EH (cell line): ENCODE results near the gene NAGK.
"Not testable (repeated sequence)": the region's sequence is repeated elsewhere in the genome, so short reads cannot be mapped to it uniquely, and the experiment has no call there.

ENCODE experiments used
- DNase-seq: peaks from one replicate; pipeline ENCODE4 v3.0.0-alpha.2; 2015; ENCODE audit warnings: low read depth

The NAGK gene

DNA sequence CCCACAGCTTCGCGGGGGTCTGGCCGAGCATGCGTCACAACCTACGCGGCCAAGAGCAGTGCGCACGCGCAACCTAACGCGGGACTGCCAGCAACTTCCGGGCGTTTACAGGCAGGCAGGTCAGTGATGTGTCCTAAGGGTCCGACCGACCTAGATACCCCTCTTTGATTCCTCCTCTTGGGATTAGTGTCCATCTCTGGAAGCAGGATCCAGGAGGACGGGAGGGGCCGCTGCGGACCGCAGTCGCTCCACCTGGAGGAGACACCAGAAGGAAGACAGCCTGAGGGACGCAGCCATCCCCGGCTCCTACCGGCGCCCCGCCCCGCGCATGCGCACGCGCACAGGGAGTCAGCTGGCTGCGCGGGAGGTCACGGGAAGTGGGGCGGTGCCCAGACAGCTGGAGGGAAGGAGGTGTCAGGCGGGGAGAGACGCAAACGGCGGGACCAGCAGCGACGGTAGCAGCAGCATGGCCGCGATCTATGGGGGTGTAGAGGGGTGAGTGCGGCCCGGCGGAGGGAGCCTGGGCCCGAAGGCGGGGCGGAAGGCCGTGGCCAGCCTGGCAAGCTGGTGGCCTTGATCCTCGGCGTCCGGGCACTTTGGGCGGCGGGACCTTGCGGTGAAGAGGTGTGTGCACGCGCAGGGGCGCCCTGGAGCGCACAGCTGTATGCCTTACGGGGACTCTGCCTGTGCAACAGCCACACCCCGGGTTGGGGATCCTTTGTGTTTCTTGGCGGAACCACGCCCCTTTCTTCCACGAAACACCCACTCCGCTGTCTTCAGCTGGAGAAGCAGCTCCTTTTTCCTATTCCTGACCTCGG lies at the start of gene NAGK:
Gene NAGK (plus strand): TSS at position 431 of the 818 bp plus-strand sequence. CDS start 36 bp downstream, at position 467.
- peak; percentile 96 for DNase-seq

DNA sequence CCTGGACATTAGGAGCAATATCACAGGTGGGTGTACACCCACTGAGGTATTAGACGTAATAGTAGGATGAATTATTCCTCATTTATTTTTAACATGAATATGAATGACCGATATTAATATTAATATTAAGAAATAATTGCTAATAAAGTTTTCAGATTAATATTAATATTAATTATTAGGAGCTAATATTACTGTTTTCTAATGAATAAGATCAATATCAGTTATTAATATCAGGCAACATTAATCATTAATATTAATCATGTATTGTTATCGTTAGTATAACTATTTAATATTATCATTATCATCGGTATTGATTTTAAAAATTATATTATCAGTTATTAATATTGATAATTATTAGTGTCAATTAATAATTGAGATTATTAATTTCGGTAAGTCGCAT lies 48.5 kb upstream of the NAGK start:
- not testable (repeated sequence) for DNase-seq

DNA sequence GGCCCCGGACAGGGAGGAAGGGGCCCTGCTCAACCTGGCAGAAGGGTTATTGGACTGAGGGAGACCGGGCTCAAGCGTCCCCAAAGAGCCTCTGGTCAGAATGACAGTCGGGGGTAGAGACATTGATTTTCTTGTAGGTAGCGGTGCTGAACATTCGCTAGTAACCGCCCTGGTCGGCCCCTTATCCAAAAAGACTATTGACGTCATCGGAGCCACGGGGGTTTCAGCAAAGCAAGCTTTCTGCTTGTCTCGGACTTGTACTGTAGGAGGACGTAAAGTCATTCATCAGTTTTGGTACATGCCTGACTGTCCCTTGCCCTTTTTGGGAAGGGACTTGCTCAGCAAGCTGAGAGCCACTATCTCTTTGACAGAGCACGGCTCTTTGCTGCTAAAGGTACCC lies 47.1 kb upstream of the NAGK start:
- DNase-seq, result not testable (repeated sequence)

- not testable (repeated sequence) for DNase-seq
Measured at GRCh38 chr2:71023553-71024243, 44.8 kb upstream of the NAGK start.

GRCh38 chr2:71036296-71036695 lies 32.2 kb upstream of the NAGK start:
- not testable (repeated sequence) for DNase-seq

DNA sequence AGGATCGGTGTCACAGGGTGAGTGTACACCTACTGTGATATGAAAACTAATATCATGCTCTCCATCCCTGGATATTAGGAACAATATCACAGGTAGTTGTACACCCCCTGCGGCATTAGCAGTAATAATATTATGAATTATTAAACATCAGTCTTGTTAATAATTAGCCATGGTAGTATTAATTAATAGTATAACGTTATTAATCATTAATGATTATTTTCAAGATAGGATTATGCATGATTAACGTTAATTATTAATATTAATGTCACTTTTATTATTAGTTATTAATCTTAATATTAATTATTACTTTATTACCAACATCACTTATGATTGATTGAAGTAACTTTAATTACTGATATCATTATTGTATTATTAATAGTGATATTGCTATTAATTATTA lies 26.2 kb upstream of the NAGK start:
- DNase-seq, result no peak

GRCh38 chr2:71043531-71044407 lies 24.7 kb upstream of the NAGK start:
- no peak for DNase-seq

GRCh38 chr2:71045151-71045550 lies 23.3 kb upstream of the NAGK start:
- no peak for DNase-seq

DNA sequence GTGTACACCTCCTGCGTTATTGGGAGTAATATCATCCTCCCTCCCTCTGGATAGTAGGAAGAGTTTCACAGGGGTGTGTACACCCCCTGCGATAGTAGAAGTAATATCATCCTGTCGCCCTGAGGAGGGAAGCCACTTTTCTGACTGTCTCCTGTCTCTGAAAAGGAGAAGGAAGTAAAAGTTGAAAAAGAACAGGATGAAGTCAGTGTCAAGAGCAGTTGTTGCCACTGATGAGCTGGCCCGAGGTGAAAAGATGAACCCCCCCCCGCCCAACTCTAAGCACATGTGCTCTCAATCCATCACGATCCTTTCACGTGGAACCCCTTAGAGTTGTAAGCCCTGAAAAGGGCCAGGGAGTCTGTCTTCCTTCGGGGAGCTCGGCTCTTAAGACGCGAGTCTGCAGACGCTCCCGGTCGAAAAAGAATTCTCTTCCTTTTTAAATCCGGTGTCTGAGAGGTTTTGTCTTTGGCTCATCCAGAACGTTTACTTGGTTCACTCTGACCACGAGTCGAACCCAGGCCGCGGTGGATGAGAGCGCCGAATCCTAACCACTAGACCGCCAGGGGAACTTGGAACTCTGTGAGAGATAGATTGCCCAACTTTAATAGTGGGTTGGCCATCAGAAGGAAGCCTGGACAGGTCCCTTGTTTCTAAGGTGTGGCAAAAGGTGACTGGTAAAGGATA lies 22.4 kb upstream of the NAGK start:
- no peak for DNase-seq

DNA sequence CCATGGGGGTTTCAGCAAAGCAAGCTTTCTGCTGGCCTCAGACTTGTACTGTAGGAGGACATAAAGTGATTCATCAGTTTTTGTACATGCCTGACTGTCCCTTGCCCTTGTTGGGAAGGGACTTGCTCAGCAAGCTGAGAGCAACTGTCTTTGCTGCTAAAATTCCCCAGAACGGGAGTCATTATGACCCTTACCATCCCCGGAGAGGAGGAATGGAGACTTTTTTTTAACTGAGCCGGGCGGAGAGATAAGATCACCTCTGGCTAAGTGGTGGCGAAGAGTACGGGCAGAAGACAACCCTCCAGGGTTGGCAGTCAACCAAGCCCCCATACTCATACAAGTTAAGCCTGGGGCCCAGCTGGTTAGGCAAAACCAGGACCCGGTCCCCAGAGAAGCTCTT lies 20.4 kb upstream of the NAGK start:
- DNase-seq, result no peak

GRCh38 chr2:71049704-71050360 lies 18.6 kb upstream of the NAGK start:
- not testable (repeated sequence) for DNase-seq

- not testable (repeated sequence) for DNase-seq
Measured at GRCh38 chr2:71055206-71055740, 13.2 kb upstream of the NAGK start.

GRCh38 chr2:71060211-71060610 lies 8.2 kb upstream of the NAGK start:
- no peak for DNase-seq

DNA sequence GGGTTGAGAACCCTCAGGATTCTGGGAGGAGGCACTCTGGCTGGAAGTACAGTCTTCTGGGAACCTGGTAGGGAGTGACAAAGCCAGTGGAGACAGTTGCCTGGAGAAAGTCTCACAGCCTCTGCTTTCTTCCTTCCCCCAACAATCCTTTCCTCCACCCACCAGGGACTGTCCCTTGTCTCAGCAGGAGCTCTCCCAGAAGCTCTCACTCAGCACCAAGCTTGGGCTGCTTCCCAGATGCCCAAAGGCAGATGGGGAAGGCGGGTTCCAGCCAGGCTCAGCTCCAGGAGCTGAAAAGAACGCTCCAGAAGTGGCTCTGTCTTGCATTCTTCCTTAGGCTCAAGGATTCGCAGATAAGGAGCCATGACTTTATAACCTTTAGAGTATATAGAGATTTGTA lies 7.6 kb upstream of the NAGK start:
- DNase-seq, result peak; percentile 54

DNA sequence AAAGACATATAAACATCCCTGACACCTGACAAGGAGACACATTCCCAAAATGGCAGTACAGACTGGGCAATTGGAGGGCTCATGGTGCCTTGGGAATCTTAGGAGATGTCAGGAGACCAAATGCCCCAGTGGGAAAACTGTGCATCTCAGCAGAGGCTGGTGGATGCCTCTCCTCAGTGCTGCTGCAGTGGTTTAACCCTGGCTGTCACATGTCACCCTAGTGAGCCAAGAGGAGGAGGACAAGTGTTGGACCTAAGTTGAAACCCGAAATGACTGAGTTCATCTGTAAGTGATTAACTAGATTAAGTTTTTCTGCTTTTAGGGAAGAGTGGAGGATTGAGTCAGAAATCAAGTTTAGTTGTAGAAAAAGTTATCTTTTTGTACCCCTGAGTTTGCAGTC lies 5.2 kb upstream of the NAGK start:
- DNase-seq, result no peak

- no peak for DNase-seq
Measured at GRCh38 chr2:71064110-71064611, 4.3 kb upstream of the NAGK start.

- peak; percentile 23 for DNase-seq
Measured at GRCh38 chr2:71064754-71065621, 3.5 kb upstream of the NAGK start.

DNA sequence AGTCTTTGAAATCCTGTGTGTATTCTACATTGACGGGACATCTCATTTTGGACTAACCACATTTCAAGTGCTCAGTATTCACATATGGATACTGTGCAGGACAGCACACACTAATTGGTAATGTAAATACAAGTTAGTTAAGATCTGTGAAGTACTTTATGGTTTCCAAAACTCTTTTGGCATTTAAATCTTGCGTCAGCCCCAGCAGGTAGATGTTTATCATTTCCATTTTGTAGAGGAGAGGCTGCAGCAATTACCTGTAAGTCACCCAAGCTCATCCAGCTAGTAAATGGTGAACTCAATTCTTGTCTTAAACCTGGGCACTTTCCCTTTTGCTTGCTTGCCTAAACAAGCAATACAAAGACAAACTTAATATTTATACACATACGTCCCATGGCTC lies 1.6 kb upstream of the NAGK start:
- DNase-seq, result no peak

DNA sequence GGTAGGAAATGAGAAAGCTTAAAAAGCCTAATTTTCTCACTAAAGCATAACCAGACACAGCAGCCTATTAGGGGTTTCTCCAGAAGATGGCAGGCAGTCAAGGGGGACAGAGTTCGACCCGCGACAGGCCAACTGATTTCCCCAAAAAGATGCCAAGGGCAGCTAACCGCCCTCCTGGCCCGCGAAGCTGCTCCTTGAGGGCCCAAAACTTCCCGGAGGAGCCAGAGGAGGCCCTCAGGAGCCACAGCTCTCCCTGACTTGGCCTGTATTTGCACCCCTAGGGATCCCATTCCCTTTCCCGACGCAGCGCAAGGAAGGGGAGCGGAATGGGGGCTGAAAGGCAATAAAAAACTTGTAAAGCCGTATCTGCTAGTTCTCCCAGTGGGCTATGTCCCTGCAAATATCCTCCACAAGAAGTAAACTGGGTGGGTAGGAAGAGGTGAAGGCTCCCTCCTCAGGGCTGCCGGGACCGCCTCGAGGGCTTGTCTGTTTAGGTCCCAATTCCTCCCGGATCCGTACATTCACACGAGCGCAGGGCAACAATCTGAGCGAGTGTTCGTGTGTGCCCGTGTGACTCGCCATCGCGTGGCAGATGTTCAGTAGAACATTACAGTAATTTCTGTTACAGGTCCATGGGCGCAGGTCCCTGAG lies 756 bp upstream of the NAGK start:
- DNase-seq, result no peak
